ENCODE results near the gene DLX5.

DNA sequence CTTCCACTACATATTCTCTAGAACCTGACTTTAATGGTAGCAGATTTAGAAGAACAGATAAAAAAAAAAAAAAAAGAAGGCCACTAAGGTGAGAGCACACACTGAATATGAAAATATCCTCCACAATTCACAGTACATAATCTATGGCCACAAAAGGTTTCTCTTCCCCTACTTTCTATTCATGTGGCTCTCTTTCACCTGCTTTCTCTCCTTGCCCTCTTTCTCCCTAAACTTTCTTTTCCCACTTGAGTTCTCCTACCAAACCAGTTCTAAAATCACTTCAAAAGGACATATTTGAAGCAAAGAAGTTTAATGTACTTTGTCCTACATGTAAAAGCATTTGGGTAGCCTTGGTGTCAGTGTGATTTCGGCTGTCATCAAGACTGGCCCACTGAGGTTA, 37.7 kb downstream of the DLX5 start:
- TF ChIP-seq, protein P1, sequence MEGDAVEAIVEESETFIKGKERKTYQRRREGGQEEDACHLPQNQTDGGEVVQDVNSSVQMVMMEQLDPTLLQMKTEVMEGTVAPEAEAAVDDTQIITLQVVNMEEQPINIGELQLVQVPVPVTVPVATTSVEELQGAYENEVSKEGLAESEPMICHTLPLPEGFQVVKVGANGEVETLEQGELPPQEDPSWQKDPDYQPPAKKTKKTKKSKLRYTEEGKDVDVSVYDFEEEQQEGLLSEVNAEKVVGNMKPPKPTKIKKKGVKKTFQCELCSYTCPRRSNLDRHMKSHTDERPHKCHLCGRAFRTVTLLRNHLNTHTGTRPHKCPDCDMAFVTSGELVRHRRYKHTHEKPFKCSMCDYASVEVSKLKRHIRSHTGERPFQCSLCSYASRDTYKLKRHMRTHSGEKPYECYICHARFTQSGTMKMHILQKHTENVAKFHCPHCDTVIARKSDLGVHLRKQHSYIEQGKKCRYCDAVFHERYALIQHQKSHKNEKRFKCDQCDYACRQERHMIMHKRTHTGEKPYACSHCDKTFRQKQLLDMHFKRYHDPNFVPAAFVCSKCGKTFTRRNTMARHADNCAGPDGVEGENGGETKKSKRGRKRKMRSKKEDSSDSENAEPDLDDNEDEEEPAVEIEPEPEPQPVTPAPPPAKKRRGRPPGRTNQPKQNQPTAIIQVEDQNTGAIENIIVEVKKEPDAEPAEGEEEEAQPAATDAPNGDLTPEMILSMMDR (IDR thresholded peaks at IDR 0.05), result no peak
- no peak for TF ChIP-seq ZFX (IDR thresholded peaks at IDR 0.05; ENCODE audit: borderline replicate concordance)

All from 22Rv1 (cell line).